HG03575 (cell line): ENCODE results near the gene ARHGAP1.
"Not testable (repeated sequence)": the region's sequence is repeated elsewhere in the genome, so short reads cannot be mapped to it uniquely, and the experiment has no call there.

ENCODE experiments used
- ATAC-seq: cut with Tn5 transposase; IDR thresholded peaks from one replicate; pipeline ENCODE4 v1.9.1; 2021; ENCODE audit not compliant: unreplicated experiment, insufficient number of reproducible peaks, low FRiP score; ENCODE audit errors: extremely low read depth

Gene ARHGAP1

DNA sequence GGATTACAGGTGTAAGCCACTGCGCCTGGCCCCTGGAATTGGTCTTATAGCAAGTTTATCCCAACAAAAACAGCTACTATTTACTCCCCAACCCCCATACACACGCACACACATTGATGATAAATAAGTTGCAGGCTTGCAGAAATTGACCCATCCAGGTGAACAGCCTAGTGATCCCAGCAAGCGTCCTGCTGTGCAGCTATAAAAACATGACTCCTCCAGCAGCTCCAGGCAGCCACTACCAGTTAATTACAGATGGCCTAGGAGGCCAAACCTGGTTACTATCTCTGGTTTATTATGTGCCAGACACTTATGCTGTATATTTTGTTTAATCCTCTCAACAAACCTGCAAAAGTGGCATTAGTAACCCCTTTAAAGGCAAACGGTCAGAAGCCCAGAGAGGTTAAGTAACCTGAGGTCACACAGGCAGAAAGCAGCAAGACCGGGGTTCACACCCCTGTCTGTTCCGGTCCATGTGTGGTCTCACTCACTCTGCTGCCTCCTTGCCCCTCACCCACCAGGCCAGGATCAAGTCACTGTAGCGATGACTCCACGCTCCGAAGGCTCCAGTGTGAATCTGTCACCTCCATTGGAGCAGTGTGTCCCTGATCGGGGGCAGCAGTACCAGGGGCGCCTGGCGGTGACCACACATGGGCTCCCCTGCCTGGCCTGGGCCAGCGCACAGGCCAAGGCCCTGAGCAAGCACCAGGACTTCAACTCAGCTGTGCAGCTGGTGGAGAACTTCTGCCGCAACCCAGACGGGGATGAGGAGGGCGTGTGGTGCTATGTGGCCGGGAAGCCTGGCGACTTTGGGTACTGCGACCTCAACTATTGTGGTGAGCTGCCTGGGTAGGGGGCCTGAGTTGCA is 25.2 kb upstream of the ARHGAP1 start:
- ATAC-seq: no peak

DNA sequence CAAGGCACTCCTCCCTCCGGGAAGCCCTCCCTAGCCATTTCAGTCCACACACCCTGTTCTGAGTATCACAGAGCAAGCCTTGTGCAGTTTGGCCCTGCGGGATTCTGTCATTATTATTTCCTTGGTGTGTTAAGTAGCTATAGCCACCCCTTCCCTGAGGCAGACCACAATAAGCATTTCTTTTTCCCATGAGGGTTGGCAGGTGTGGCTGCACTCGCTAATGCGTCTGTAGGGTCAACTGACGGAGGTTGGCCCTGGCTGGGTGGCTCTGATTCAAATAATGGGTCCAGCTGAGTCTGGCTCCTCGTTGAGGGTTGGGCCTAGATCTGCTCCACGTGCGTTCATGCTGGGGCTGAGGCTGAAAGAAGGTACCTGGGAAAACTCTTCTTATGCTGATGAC is 23.7 kb upstream of the ARHGAP1 start:
- ATAC-seq: no peak

DNA sequence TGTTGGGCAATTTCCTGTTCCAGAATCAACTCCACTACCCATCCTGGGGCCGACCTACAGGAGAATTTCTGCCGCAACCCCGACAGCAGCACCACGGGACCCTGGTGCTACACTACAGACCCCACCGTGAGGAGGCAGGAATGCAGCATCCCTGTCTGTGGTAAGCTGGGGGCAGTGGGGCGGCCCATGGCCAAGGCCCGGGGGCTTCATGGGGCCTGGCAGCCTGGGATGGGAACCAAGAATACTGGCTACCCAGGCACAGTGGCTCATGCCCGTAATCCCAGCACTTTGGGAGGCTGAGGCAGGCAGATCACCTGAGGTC is 22.9 kb upstream of the ARHGAP1 start:
- ATAC-seq: no peak

DNA sequence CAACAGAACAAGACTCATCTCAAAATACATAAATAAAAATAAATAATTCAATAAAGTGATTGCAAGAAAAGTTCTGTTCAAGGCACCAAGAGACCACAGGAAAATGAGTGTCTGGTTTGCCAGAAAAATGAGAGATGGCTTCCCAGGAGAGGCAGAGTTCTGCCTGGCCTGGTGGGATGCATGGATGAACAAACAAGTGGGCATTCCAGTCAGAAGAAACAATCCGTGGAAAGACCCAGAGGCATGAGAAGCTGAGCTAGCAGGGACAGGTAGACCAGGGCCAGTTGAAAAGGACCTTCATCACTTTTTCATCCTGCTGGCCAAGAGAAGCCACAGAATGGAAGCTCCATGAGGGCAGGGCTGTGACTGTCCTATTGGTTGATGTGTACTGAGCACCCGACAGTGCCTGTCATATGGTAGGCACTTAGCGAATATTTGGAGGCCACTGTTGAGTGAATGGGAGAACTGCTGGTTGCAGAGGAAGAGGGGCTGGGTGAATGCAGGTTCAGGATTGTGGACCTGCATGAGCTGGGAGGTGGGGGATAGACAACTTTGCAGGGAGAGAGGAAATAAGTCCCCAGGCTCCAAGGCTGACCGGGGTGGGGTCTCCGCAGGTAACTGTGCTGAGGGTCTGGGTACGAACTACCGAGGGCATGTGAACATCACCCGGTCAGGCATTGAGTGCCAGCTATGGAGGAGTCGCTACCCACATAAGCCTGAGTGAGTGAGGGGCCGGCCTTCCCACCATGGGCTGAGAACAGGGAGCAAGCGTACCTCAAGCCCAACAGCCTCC is 22.3 kb upstream of the ARHGAP1 start:
- no peak for ATAC-seq

DNA sequence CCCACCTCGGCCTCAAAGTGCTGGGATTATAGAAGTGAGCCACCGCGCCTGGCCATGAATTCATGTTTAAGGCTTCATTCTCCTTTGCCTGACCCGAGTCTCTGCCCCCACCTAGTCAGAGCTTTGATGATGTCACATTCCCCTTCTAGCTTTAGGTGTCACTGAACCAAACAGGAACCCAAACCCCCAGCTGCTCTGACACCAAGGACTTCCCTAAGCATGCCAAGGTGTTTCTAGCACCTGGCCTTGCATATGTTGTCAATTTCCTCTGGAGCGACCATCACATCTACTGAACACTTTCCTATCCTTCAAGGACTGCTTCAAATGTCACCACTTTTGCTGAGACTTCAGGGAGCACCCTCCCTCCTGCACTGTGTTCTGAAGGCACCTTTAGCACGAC is 20.9 kb upstream of the ARHGAP1 start:
- no peak for ATAC-seq

DNA sequence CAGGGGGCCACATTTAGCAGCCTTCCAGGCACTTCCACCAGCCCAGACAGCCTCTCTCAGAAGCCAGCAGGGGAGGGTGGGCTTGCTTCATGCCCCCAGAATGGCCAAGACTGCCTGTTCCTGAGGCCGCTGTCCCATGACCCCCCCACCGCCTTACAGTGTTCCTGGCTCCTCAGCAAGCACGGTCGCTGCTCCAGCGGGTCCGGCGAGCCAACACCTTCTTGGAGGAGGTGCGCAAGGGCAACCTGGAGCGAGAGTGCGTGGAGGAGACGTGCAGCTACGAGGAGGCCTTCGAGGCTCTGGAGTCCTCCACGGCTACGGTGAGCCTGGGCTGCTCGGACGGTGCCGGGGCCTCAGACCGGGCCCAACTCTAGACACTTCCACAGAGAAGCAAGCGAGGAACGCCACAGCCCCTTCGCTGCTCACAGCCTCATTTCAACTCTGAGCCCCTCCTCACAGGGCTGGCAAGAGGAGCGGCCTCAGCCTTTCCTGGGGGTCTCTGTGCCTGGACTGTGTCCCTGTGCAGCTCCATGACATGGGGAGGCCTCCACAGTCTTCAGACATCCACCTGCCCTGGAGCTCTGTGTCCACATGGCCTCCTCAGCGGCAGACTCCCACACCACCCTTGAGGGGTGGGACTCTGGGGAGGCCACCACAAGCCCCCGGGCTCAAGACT is 19.3 kb upstream of the ARHGAP1 start:
- no peak for ATAC-seq

DNA sequence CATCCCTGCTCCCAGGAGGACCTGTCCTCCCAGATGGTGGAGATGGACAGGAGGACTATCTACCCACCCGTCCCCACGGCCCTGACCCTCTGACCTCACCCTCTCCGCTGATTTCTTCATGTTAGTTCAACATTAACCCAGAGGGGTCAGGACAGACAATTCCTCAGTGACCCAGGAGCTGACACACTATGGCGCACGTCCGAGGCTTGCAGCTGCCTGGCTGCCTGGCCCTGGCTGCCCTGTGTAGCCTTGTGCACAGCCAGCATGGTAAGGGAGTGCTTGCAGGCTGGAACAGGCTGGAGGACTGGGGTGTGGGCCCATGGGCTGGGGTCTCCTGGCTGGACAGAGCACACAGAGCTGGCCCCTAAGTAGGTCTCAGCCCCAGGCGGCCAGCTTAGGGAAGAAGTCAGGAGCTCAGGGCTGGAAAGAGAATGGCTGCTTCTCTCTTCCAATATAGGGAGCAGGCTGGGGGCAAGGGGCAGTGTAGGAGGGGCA is 18.7 kb upstream of the ARHGAP1 start, which contains the start of gene F2:
TSS of gene F2 (plus strand) at position 166 of the 495 bp plus-strand sequence. CDS start at position 189, 23 bp downstream.
- no peak for ATAC-seq

DNA sequence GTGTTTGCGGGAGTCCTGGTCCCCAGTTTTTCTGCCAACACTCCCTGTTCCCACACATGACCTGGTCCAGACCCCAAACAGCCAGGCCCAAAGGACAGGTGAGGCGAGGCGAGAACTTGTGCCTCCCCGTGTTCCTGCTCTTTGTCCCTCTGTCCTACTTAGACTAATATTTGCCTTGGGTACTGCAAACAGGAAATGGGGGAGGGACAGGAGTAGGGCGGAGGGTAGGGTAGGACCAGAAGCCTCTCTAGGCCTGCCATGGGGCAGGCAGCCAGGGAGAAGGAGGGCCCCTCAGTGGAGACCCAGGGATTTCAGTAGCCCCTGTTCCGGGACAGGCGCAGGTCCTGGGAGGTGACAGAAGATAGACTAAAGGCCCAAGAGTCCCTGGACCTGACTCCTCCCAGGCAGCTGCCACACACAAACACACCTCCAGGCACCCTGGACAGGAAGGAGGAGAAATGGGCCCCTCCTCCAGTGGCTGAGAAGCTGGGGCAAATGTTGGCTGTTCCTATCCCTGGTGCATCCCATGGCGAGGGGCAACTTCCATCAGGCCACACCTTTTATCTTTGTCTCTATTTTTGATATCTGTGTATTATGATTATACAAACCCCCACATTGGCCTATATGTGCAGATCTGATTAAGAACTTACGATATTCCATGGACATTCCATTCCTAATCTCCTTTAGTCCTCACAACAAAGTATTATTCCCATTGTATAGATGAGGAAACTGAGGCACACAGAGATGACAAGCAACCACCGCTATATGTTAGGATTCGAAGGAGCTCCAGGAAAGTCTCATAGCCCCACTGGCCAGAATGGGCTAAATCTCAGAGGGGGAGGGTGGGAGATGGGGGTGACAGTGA is 18.0 kb upstream of the ARHGAP1 start:
- ATAC-seq: no peak

DNA sequence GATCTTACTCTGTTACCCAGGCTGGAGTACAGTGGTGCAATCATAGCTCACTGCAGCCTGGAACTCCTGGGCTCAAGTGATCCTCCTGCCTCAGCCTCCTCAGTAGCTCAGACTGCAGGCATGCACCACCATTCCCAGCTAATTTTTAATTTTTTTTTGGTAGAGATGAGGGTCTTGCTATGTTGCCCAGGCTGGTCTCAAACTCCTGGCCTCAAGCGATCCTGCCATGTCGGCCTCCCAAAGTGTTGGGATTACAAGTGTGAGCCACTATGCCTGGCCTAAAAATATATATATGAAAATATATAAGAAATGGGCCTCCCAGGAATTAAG is 17.4 kb upstream of the ARHGAP1 start:
- ATAC-seq: not testable (repeated sequence)

DNA sequence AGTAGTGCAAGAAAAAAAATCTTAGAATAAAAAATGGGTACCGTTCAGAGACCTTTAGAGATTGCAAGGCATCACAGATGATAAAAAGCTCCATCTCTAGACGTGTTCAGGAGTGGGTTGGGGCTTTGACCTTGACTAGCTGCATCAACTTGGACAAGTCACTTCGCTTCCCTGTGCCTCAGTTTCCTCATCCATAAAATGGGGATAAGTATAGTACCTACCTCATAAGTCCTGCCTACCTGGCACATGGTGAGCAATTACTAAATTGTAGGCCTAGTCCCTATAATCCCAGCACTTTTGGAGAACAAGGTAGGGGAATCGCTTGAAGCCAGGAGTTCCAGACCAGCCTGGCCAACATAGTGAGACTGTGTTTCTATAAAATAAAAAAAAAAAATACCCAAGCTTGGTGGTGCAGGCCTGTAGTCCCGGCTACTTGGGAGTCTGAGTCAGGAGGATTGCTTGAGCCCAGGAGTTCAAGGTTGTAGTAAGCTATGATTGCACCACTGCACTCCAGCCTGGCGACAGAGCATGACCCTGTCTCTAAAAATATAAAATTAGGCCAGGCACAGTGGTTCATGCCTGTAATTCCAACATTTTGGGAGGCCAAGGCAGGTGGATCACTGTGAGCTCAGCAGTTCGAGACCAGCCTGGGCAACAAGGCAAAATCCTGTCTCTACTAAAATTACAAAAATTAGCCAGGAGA is 12.6 kb upstream of the ARHGAP1 start:
- no peak for ATAC-seq

DNA sequence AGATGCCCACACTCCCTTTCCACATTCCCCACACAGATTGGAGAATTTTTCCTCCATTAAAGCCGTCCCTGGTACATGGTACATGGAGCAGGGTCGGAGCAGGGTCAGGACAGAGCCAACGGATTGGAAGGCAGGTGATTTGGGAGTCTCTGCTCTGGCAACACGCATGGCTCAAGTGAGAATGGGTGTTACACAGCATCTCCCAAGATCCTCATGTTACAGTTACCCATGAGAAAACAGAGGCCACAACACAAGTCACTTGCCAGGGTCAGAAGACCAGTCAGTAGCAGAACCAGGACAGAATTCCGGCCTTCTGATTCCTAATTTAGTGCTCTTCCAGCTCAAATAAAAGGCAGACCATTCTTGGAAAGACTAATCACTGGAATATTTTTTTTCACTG is 10.9 kb upstream of the ARHGAP1 start:
- no peak for ATAC-seq

DNA sequence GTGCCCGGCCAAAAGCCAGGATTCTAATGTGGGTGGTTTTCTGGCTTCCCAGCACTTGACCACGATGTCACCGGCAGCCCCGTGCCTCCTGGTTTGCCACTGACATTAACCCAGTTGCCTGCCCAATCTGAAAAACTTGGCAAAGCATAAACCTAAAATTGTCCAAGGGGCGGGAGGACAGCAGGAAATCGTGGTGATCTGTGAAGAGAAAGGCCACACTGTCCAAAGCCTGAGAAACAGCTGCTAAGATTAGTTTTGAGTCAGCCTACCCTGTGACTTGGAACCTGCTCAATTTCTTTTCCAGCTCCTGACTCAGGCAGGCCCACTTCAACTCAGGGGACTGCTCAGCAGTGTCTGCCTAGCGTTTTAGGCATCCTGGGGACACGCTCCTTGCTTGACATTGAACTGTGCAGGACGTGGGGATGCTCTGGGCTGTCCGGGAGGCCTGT is 10.4 kb upstream of the ARHGAP1 start:
- ATAC-seq: no peak

DNA sequence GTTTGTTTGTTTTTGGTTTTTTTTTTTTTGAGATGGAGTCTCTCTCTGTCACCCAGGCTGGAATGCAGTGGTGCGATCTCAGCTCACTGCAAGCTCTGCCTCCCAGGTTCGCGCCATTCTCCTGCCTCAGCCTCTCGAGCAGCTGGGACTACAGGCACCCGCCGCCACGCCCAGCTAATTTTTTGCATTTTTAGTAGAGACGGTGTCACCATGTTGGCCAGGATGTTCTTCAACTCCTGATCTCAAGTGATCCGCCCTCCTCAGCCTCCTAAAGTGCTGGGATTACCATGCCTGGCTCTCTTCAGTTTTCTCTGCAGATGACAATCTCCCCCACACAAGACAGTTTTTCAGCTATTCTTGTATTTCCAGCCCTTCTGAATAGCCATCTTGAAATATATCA is 8.9 kb upstream of the ARHGAP1 start:
- not testable (repeated sequence) for ATAC-seq

DNA sequence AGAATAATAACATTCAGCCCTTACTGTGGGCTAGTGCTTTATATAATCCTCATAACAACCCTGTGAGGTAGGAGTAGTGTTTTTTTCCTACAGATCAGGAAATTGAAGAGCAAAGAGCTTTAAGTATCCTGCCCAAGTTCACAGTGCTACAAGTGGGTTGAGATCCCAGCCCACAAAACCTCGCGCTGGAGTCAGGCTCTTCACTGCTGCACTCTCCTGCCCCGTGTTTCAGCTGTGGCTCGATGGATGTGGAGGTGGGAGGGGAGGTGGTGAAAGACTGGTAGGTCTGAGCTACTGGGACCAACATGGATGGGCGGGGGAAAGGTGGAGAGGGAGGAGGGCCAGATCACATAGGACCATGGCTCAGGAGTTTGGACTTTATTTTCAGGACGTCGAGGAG is 6.5 kb upstream of the ARHGAP1 start:
- ATAC-seq: no peak

DNA sequence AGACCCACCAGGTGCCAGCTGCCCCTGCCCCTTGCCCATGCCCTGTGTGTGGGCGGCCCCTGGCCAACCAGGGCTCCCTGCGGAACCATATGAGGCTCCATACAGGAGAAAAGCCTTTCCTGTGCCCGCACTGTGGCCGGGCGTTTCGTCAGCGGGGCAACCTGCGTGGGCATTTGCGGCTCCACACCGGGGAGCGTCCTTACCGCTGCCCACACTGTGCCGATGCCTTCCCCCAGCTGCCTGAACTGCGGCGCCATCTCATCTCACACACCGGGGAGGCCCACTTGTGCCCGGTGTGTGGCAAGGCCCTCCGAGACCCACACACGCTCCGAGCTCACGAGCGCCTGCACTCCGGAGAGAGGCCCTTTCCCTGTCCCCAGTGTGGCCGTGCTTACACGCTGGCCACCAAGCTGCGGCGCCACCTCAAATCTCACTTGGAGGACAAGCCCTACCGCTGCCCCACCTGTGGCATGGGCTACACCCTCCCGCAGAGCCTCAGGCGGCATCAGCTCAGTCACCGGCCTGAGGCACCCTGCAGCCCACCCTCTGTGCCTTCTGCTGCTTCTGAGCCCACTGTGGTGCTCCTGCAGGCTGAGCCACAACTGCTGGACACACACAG is 4.8 kb upstream of the ARHGAP1 start:
- ATAC-seq: no peak

DNA sequence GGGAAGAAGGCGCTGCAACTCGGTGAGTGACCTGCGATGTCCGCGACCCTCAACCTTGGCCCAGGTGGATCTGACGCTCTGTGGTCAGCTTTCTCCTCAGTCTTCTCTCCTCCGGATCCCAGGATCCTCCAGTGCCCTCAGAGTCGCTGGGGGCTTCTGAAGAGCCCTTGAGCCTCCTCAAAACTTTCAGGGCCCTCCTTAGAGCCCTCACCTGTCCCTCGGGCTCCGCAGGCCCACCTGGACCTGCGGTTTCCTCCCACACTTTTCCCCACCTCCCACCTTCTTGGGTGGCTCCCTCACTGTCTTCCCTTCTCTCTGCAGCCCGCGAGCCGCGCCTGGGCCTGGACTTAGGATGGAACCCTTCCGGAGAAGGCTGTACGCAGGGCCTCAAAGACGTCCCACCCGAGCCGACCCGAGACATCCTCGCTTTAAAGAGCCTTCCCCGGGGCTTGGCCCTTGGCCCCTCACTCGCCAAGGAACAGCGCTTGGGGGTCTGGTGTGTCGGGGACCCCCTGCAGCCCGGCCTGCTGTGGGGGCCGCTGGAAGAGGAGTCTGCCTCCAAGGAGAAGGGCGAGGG is 747 bp upstream of the ARHGAP1 start:
- no peak for ATAC-seq

DNA sequence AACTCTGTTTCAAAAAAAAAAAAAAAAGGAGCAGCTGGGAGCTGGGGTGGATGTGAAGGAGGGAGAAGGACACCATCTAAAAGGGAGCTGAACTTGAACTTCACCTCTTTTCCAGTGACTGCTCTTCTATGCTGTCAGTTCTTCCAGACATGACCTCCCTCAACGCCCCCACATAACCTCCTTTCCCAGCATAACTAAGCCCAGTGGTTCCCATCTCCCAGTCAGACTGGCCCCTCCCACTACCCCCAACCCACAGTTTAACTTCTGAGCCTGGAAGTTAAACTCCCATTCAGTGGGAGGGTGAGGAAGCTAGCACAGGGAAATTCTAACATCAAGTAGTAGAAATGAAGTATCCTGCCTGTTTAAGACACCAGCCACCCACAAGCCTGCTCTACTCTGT is 1.8 kb downstream of the ARHGAP1 start:
- ATAC-seq: no peak

DNA sequence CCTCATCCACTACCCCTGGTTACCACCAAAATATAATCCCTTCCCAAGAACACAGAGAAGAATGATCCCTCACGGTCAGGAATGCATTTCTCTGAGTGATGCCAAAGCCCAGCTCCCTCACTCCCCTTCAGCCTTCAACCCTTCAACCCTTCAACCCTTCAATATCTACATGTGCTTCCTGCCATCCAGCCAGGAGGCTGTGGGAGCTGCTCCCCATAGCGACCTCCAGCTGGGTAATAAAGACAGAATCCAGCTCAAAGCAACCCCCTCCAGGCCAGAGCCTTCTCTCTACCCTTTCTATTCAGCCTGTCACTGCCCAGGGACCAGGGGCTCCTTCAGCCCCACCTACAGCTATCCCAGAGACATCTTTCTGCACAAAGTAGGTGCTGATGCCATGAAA is 2.7 kb downstream of the ARHGAP1 start:
- ATAC-seq: no peak
